HFFc6 (cell line): ENCODE data around the gene ZNF490. TPM values are rescaled to one million over a fixed set of nuclear protein-coding genes. Genes with fewer than 3 reads are reported as not detected.
A peak's percentile ranks its signal among the peaks of the same experiment; 100 is the strongest.

Experiments
- DNase-seq: peaks from one replicate; pipeline ENCODE4 v3.0.0-alpha.2; 2018
- H3K27ac Mint-ChIP-seq: 2 replicates; pipeline ENCODE4 v1.8.0; 2020; ENCODE audit warnings: mild to moderate bottlenecking, mixed read lengths
- H3K27me3 Mint-ChIP-seq: 2 replicates; pipeline ENCODE4 v1.8.0; 2021; ENCODE audit warnings: mild to moderate bottlenecking, moderate library complexity, mixed read lengths; ENCODE audit not compliant: insufficient read depth
- H3K36me3 Mint-ChIP-seq: 2 replicates; pipeline ENCODE4 v1.8.0; 2021; ENCODE audit warnings: low read depth, mixed read lengths
- H3K4me1 Mint-ChIP-seq: 2 replicates; pipeline ENCODE4 v1.8.0; 2020; ENCODE audit warnings: low read depth, mixed read lengths
- H3K4me3 Mint-ChIP-seq: 2 replicates; pipeline ENCODE4 v1.8.0; 2020; ENCODE audit warnings: mild to moderate bottlenecking, moderate library complexity, mixed read lengths
- H3K9me3 Mint-ChIP-seq: 2 replicates; pipeline ENCODE4 v1.8.0; 2020; ENCODE audit warnings: mild to moderate bottlenecking, mixed read lengths
- total RNA-seq, 6 experiments: library from RNA; stranded (reverse); fragmentation: NEBNext Ultra II Directional; extraction: Animal tissue kit (Norgen Biotek cat#: 25700); gene quantifications; 2 replicates in 1 of 6; 3 replicates in 5 of 6; pipeline ENCODE4 v1.2.3, GENCODE V29; 2021
- TF ChIP-seq, protein P1 (sequence below): fragments of 200-600 bp; sonication (generic); IDR thresholded peaks from 2 replicates; pipeline ENCODE4 v1.5.0; 2021; ENCODE audit warnings: antibody characterized with exemption, mild to moderate bottlenecking

The ZNF490 gene
- total RNA-seq, 6 experiments from 2014 or later: 5.4 to 9.2 (median 7.8) TPM

DNA sequence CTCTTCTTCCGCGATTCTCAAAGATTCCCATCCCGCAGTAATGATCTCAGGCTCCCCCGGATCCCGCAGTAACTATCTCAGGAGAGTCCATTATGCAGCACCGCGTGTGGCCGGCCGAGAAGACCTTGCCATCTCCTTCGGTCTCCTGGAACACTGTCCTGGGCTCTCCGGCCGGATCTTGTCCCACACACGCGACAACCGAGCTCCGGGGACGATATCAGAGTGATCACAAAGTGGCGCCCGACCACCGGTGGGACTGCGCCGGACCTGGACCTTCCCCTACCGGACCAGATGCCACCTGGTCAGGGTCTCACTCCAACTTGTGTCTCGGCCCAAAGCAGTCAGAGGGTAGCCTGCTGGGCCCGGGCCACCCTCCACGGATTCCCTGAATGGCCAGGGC, 31.9 kb upstream of the ZNF490 start:
- H3K4me3 Mint-ChIP-seq: no peak overlapping the region
- DNase-seq: no peak
- peaks cover 7% of the 10 kb centered on the region; the same call in 1 of the 2 replicates for H3K4me1 Mint-ChIP-seq
- no peaks in the 10 kb centered on the region; the same call in 1 of the 2 replicates for H3K27me3 Mint-ChIP-seq
- no peak overlapping the region for H3K27ac Mint-ChIP-seq
- peaks cover 19% of the 10 kb centered on the region for H3K36me3 Mint-ChIP-seq
- H3K9me3 Mint-ChIP-seq: peaks cover 12% of the 10 kb centered on the region
- TF ChIP-seq, protein P1, sequence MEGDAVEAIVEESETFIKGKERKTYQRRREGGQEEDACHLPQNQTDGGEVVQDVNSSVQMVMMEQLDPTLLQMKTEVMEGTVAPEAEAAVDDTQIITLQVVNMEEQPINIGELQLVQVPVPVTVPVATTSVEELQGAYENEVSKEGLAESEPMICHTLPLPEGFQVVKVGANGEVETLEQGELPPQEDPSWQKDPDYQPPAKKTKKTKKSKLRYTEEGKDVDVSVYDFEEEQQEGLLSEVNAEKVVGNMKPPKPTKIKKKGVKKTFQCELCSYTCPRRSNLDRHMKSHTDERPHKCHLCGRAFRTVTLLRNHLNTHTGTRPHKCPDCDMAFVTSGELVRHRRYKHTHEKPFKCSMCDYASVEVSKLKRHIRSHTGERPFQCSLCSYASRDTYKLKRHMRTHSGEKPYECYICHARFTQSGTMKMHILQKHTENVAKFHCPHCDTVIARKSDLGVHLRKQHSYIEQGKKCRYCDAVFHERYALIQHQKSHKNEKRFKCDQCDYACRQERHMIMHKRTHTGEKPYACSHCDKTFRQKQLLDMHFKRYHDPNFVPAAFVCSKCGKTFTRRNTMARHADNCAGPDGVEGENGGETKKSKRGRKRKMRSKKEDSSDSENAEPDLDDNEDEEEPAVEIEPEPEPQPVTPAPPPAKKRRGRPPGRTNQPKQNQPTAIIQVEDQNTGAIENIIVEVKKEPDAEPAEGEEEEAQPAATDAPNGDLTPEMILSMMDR: no peak

DNA sequence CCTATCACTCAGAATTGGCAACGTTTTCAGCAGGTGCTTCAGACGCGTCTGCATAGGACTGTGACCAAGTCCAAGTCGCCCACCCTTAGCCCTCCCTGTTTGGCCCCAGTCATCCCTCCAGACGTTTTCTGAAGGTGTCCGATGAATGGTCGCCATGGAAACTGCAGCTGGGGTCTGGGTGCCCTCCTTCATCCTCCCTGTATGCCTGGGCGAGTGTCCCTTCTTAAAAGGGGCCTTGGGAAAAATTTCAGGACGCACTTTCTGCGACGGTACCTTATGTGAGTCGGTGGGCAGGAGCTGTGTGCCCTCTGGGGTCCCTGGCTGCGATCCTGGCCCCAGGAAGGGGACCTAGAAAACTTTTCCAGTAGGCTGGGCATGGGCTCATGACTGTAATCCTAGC, 30.8 kb upstream of the ZNF490 start:
- H3K27ac Mint-ChIP-seq: no peak overlapping the region
- H3K4me3 Mint-ChIP-seq: no peak overlapping the region
- peaks cover 23% of the 10 kb centered on the region for H3K9me3 Mint-ChIP-seq
- DNase-seq: no peak
- peaks cover 20% of the 10 kb centered on the region for H3K36me3 Mint-ChIP-seq
- H3K27me3 Mint-ChIP-seq: no peaks in the 10 kb centered on the region; the same call in 1 of the 2 replicates
- H3K4me1 Mint-ChIP-seq: peaks cover 7% of the 10 kb centered on the region; the same call in 1 of the 2 replicates
- TF ChIP-seq, protein P1: no peak

DNA sequence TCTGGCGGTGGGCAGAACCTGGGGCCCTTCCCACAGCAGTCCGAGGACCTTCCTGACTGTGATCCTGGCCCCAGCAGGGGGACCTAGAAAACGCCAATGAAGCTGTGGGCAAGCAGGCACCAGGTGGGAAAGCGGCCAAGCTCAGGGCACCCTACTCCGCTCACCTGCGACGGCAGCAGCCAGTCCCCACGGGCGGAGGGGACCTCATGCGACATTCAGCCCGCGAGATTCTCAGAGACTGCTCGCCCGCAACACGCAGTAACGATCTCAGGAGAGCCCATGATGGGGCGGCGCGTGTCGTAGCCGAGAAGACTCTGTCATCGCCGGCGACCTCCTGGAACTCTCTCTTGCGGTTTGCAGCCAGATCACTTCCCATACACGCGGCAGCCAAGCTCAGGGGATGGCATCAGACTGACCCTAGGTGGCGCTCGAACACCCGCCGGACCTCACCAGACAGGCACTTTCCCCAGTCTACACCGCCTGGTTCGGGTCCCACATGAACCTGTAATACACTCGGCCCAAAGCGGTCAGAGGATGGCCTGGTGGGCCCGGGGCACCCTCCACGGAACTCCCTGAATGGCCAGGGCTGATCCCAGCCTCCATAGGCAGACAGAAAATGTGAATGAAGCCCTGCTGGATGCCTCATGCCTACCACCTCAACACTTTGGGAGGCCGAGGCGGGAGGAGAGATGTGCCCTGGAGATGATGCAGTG, 29.4 kb upstream of the ZNF490 start:
- Mint-ChIP-seq H3K9me3 (peaks cover 30% of the 10 kb centered on the region), H3K36me3 (peaks cover 19% of the 10 kb centered on the region), H3K27ac (peak overlapping the region; percentile 53; the same call in 1 of the 2 replicates), H3K4me3 (peak overlapping the region; percentile 65), H3K27me3 (no peaks in the 10 kb centered on the region; the same call in 1 of the 2 replicates), H3K4me1 (peaks cover 7% of the 10 kb centered on the region; the same call in 1 of the 2 replicates)
- TF ChIP-seq, protein P1: peak; percentile 79
- DNase-seq: peak; percentile 25

DNA sequence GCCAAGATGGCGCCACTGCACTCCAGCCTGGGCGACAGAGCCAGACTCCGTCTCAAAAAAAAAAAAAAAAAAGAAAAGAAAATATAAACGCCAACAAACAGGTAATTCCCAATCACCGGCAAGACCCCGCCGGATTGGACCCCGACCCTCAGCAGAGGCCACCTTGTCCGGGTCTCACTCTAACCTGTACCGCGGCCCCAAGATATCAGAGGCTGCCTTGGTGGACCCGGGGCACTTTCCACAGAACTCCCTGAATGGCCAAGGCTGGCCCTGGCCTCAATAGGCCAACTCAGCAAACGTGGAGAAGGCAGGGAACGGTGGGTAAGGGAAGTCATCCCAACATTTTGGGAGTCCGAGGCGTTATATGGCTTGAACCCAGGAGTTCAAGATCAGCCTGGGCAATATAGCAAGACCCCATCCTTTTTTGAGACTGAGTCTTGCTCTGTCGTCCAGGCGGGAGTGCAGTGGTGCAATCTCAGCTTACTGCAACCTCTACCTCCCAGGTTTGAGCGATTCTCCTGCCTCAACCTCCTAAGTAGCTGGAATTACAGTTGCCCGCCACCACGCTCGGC, 28.1 kb upstream of the ZNF490 start:
- Mint-ChIP-seq H3K9me3 (peaks cover 39% of the 10 kb centered on the region), H3K4me1 (peaks cover 7% of the 10 kb centered on the region; the same call in 1 of the 2 replicates), H3K36me3 (peaks cover 27% of the 10 kb centered on the region), H3K27ac (no peak overlapping the region), H3K4me3 (no peak overlapping the region), H3K27me3 (no peaks in the 10 kb centered on the region; the same call in 1 of the 2 replicates)
- TF ChIP-seq, protein P1: no peak
- no peak for DNase-seq

DNA sequence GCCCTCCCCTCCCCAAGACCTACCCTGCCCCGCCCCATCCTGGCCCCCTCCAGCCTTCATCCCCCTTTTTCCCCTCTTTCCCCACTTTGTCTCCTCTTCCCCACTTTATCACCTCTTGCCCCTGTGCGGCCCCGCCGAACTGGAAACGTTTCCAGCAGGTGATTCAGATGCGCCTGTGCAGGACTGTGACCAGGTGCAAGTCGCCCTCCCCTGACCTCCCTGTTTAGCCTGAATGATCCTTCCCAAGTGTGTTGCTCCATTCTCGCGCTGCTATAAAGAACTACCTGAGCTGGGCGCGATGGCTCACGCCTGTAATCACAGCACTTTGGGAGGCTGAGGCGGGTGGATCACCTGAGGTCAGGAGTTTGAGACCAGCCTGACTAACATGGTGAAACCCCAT, 26.0 kb upstream of the ZNF490 start:
- DNase-seq: no peak
- H3K36me3 Mint-ChIP-seq: peaks cover 39% of the 10 kb centered on the region
- H3K9me3 Mint-ChIP-seq: peaks cover 50% of the 10 kb centered on the region
- H3K27ac Mint-ChIP-seq: no peak overlapping the region
- H3K4me1 Mint-ChIP-seq: peaks cover 7% of the 10 kb centered on the region; the same call in 1 of the 2 replicates
- H3K27me3 Mint-ChIP-seq: no peaks in the 10 kb centered on the region; the same call in 1 of the 2 replicates
- no peak overlapping the region for H3K4me3 Mint-ChIP-seq
- TF ChIP-seq, protein P1: no peak
